HG03280 (cell line): ENCODE results near the gene TTC39B.

Source experiments
- ATAC-seq: cut with Tn5 transposase; IDR thresholded peaks from one replicate; pipeline ENCODE4 v1.9.1; 2021; ENCODE audit warnings: mild to moderate bottlenecking, moderate library complexity; ENCODE audit not compliant: unreplicated experiment

TTC39B gene

DNA sequence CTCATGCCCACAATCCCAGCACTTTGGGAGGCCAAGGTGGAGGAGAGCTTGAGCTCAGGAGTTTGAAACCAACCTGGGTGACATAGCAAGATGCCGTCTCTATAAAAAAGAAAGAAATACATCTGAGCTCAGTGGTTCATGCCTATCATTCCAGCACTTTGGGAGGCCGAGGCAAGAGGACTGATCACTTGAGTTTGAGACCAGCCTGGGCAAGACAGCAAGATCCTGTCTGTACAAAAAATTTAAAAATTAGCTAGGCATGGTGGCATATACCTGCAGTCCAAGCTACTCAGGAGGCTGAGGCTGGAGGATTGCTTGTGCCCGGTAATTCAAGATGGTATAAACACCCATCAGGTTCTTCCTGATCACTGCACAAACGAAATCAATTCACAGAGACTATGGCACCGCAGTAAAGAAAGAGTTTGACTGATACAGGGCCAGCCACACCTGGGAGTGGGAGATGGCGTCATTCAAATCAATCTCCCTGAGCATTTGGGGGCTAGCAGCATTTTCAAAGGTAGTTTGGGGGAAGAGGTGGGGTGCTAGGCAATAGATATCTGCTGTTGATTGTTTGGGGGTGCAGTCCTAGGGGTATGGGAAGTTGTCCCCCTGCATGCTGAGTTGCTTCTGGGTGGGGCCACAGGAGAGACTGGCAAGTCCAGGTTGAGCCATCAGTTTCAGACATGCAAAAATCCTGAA, 169.2 kb downstream of the TTC39B start:
- ATAC-seq: no peak

DNA sequence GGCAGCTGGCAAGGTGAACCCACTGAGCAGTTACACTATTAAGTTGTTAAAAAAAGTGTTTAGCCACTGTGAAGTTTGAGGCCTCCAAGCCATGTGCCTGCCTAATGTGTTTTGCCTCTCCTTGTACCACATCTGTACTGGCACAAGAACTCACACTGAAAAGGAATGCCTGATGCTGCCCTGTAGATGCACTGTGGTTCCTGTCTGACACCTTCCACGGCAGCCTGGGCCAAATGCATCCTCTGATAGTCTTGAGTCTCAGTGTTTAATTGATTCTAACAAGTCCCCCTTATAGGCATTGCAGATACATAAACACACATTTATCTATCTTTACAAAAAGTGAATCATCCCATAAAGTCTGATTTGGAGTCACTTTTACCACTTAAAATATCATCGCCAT, 169.9 kb downstream of the TTC39B start:
- ATAC-seq: no peak

DNA sequence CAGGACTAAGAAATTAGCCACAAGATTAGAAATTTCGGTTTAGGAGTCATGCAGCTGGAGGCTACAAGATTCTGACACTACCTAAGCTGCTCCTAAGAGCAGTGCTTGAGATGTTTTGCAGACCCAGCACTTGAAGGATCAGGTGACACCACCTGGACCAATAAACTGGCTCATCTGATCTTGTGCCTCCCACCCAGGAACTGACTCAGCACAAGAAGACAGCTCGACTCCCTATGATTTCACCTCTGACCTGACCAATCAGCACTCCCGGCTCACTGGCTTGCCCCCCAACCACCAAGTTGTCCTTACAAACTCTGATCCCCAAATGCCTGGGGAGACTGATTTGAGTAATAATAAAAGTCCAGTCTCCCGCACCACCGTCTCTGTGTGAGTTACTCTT, 170.4 kb downstream of the TTC39B start:
- ATAC-seq: no peak

DNA sequence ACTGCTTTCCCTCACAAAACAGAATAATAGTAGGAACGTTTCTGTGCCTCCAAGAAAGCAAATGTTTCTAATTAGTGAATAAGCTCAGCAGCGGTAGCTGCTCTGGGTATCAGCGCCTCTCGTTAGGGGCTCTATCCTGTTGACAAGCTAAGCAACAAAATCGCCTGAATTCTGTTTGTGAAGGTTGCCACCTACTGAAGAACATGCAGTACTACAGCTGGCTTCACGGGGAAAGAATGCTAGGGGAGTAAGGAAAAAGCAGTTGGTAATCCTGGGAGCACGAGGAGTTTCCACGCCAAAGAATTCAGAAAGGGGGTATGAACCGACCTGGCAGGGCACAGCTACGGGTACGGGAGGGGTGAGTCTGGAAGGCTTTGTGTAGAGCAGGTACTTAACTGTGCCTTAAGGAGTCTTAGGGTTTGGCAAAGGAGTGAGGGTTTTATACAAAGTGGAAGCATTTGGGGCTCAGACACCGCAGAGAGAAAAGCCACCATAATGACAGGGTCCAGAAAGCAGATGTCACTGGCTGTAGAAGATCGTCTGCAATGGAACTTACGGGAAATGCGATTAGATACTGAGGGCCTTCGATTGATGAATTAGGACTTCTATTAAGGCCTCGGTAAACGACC, 171.7 kb downstream of the TTC39B start:
- ATAC-seq: peak; percentile 88

DNA sequence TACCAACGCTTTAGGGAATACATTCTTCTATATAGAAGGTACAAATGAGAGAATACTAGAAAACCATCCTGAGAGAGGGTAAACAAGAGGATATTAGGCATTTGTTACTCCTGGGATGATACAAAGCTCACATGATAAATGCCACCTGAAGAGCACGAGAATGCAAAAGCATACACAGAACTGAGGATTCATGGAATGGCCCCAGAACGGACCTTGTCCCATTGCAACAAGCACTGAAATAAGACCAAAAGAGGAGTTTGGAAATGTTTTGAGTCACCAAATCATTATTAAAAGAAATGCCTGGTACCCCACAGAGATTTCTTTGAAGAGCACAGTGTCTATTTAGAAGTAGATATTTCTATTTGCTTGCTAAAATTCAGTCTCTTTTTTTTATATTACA, 173.5 kb downstream of the TTC39B start:
- no peak for ATAC-seq

DNA sequence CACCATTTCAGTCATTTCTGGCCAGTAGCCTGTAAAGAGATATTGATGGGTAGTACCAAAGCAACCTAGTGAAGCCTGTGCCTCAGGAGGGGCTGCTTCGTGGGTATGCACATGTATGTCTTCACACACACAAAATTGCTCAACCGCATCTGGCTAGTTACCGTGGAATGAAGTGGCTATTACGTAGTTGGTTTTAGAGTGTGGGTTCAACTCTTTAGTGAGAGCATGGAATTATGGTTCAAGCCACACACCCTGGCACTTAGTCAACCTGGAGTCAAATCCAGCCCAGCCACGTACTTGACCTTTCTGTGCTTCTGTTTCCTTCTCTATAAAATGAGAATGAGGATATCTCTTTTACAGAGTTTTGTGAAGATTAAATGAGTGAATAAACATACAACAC, 174.9 kb downstream of the TTC39B start:
- no peak for ATAC-seq

DNA sequence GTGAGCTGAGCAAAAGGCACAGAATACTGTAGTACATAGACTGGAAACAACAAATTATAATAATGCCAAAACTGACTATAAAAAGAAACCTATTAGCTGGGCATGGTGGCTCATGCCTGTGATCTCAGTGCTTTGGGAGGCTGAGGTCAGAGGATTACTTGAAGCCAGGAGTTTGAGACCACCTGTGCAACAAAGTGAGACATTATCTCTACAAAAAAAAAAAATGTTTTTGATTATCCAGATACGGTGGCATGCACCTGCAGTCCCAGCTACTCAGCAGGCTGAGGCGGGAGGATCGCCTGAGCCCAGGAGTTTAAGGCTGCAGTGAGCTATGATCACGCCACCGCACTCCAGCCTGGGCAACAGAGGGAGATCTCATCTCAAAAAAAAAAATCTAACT, 175.9 kb downstream of the TTC39B start:
- no peak for ATAC-seq

DNA sequence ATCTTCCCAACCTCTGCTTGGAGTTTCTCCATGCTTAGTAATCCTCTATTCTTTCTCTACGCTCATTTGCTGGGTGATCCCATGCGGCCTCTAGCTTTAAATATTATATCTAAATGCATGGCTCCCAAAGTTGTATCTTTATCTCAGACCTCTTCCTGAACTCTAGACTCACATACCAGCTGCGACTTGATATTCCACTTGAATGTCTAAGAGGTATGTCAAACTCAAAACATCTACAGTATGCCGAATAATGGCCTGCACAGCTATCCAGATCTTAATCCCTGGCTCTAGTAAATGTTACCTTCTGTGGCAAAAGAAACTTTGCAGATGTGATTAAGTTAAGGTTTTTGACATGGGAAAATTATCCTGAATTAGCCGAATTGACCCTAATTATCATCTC, 179.2 kb downstream of the TTC39B start:
- ATAC-seq: no peak

DNA sequence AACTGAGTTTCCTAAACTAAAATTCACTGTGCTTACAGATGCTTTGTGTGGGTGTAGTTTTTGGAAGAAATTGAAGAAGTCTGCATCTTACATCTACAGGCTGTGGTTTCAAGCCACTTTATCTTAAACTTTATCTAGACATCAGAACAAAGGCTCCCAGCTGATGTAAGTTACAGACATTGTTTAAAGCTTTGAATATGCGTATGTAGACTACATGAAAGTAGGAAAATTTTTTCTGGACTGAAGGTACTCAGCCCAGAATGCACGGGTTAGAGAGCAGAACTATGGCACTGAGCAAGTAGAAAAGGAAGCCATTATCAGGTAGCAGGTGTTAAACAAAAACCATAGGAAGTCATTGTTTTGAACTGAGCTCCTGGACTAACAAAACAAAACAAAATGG, 185.4 kb downstream of the TTC39B start:
- ATAC-seq: no peak

DNA sequence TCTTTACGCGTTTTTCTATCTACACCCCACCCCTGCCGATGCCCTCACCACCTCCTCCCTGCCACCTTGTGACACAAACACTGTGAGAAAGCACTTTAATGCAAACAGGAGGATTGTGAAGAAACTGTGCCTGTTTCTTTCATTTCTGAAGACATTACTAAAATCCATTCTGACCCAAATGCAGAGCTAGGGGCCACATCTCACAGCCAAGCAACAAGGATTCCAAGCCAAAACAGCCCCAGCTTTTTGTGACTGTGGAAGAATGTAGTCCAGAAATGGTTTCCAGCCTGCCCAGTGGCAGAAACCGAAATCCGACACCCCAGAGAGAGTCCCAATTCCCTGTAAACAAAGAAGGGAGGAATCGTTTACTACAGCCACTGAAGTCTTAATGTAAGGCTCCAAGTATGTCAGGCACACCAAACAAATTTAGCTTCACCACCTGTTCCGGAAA, 190.9 kb downstream of the TTC39B start:
- no peak for ATAC-seq

DNA sequence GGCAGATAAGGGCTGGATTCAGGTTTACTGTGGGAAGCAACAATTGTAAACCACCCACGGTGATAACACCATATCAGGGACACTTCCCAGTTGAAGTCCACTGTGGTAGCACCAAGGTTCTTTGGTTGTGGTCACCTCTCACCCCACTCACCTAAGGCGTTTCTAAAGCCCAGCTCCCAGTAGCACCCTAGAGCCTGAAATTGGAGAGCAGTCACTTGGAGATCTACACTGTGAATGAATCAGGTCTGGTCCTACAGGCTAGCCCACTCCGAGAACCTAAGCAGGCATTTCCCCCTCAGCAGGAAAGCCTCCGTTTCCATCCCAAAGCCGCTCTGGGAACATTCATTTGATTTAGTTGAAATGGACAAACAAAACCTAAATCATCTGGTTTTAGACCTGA, 191.3 kb downstream of the TTC39B start:
- no peak for ATAC-seq

DNA sequence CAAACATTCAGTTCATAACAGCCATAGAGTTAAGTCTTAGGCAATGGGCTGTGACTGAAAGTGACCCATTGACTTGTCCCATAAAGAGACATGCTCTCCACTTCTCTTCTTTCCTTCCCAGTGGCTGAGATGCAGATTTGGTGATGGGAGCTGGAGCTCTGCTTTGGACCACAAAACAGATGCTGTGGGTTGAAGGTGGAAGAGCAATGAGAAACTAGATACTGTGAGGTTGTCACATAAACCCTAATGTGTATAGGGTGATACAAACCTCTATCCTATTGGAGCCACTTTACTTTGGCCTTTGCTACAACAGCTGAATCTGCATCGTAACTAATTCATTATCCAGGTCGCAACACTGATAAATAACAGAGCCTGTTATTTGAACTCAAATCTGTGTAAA, 192.0 kb downstream of the TTC39B start:
- ATAC-seq: no peak
